HL-60 (cell line): ENCODE results near the gene PGBD1.

Source experiments
- CTCF ChIP-seq: IDR thresholded peaks from one replicate; pipeline ENCODE4 v1.5.1; 2011; ENCODE audit warnings: low read length, control low read depth, inconsistent platforms; ENCODE audit not compliant: insufficient read depth
- POLR2AphosphoS5 ChIP-seq: IDR thresholded peaks from 2 replicates; pipeline ENCODE4 v1.6.1; 2012; ENCODE audit warnings: low read depth
- SPI1 ChIP-seq: IDR thresholded peaks from 2 replicates; pipeline ENCODE4 v1.6.1; 2012; ENCODE audit warnings: low read depth, mild to moderate bottlenecking, borderline replicate concordance
- TF ChIP-seq, protein P1 (sequence below): IDR thresholded peaks from 2 replicates; pipeline ENCODE4 v1.6.1; 2012; ENCODE audit warnings: low read depth; ENCODE audit not compliant: insufficient replicate concordance

DNA sequence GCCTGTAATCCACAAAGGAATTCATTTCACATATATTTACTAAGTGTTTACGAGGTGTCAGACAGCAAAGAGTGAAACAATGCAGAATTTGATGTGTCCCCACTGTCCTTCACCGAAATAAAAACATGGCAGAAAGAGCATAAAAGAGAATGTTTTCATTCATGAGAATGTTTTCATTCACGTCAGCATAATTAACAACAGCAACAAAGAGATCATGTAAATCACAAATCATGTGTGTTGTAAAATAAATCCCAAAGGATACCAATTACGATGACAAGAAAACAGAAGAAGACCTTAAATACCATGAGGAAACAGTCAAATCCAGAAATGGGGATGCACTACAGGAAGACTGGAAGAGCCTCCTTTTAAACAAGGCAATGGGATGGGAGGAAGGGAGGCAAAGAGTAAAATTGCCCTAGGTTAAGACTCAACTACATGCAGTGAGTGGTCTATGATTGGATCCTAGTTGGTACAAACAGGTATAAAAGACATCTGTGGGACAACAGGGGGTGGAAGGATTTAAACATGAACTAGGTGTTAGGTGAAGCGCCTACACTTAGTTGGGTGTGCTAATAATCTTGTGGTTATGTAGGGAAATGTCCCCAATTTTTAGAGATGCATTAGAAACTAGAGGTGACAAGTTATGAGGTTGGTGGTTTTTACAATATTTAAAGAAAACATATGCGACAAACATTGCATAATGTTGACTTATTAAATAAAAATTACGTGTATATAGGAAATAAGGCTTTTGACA is 53.1 kb downstream of the PGBD1 start:
- no peak for TF ChIP-seq CTCF
- no peak for TF ChIP-seq POLR2AphosphoS5
- TF ChIP-seq, protein P1, sequence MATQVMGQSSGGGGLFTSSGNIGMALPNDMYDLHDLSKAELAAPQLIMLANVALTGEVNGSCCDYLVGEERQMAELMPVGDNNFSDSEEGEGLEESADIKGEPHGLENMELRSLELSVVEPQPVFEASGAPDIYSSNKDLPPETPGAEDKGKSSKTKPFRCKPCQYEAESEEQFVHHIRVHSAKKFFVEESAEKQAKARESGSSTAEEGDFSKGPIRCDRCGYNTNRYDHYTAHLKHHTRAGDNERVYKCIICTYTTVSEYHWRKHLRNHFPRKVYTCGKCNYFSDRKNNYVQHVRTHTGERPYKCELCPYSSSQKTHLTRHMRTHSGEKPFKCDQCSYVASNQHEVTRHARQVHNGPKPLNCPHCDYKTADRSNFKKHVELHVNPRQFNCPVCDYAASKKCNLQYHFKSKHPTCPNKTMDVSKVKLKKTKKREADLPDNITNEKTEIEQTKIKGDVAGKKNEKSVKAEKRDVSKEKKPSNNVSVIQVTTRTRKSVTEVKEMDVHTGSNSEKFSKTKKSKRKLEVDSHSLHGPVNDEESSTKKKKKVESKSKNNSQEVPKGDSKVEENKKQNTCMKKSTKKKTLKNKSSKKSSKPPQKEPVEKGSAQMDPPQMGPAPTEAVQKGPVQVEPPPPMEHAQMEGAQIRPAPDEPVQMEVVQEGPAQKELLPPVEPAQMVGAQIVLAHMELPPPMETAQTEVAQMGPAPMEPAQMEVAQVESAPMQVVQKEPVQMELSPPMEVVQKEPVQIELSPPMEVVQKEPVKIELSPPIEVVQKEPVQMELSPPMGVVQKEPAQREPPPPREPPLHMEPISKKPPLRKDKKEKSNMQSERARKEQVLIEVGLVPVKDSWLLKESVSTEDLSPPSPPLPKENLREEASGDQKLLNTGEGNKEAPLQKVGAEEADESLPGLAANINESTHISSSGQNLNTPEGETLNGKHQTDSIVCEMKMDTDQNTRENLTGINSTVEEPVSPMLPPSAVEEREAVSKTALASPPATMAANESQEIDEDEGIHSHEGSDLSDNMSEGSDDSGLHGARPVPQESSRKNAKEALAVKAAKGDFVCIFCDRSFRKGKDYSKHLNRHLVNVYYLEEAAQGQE = no peak
- no peak for TF ChIP-seq SPI1
